ENCODE measurements around the gene AEBP1. TPM values are rescaled to one million over a fixed set of nuclear protein-coding genes. Genes with fewer than 3 reads are reported as not detected.

The AEBP1 gene
- total and polyA plus RNA-seq, 9 of the 15 experiments (the other 6 are each of a cell fraction or from before 2014, with no cell fraction given): 0.03 to 0.78 (median 0.30) TPM; not detected in 2

DNA sequence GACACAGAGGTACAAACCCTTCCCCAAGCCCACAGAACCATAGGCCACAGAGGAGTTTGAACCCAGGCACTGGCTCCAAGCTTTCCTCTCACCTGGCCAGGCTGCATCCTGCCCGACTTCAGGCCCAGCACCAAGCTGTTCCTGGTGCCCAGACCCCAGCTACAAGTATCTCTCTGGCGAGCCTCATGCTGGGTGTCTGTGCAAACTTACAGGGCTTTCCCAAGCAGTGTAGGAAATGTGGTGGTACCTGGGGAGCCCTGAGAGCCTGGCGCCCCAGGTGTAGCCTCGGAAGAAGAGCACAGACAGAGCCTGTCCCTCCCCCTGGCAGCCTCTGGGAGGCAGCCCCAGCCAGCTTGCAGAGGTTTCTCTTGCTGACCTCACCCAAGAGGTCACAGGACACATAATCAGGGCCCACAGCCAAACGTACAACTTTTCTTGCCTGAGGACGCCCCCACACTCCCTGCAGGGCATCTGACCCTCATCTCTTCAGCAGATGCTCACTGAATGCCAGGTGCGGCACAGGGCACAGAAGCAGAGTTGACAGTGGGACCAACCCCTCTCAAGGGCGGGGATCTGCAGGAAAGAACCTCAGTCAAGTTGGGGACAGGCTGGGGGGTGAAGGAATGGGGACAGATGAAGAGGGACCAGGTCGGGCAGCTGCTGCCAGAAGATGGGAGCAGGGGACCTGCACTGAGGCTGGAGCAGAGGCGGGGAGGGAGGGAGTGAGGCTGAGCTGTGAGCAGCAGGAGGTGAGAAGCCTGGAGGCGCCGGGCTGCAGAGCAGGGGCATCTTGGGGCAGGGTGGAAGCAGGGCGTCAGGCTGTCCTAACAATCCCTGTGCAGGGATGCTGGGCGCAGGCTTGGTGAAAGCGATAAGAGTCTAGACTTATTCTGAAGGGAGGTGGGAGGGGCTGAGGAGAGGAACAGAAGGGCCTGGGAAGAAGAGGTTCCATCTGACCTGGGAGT is 53.3 kb downstream of the AEBP1 start (continued):
- TF ChIP-seq, protein P1, sequence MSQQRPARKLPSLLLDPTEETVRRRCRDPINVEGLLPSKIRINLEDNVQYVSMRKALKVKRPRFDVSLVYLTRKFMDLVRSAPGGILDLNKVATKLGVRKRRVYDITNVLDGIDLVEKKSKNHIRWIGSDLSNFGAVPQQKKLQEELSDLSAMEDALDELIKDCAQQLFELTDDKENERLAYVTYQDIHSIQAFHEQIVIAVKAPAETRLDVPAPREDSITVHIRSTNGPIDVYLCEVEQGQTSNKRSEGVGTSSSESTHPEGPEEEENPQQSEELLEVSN (IDR thresholded peaks at IDR 0.05; ENCODE audit: borderline replicate concordance in 1 of 2, extremely low read depth in 1 of 2, insufficient read depth in 1 of 2, insufficient read length in 1 of 2, low read depth in 1 of 2, low read length in 1 of 2, poor library complexity in 1 of 2, severe bottlenecking in 1 of 2): no peak
- peak; percentile 19; the same call in 1 of the 2 replicates for TF ChIP-seq JUND (IDR thresholded peaks at IDR 0.05; ENCODE audit: borderline replicate concordance, low read depth, low read length)
- TF ChIP-seq JUND (tag; IDR thresholded peaks at IDR 0.05; ENCODE audit: borderline replicate concordance, low read depth, low read length): no peak
- TF ChIP-seq GTF2A2 (tag; IDR thresholded peaks at IDR 0.05): no peak
- TF ChIP-seq HNRNPH1 (optimal IDR thresholded peaks at IDR 0.05; ENCODE audit: low read depth, low read length): no peak
- TF ChIP-seq, protein P2, sequence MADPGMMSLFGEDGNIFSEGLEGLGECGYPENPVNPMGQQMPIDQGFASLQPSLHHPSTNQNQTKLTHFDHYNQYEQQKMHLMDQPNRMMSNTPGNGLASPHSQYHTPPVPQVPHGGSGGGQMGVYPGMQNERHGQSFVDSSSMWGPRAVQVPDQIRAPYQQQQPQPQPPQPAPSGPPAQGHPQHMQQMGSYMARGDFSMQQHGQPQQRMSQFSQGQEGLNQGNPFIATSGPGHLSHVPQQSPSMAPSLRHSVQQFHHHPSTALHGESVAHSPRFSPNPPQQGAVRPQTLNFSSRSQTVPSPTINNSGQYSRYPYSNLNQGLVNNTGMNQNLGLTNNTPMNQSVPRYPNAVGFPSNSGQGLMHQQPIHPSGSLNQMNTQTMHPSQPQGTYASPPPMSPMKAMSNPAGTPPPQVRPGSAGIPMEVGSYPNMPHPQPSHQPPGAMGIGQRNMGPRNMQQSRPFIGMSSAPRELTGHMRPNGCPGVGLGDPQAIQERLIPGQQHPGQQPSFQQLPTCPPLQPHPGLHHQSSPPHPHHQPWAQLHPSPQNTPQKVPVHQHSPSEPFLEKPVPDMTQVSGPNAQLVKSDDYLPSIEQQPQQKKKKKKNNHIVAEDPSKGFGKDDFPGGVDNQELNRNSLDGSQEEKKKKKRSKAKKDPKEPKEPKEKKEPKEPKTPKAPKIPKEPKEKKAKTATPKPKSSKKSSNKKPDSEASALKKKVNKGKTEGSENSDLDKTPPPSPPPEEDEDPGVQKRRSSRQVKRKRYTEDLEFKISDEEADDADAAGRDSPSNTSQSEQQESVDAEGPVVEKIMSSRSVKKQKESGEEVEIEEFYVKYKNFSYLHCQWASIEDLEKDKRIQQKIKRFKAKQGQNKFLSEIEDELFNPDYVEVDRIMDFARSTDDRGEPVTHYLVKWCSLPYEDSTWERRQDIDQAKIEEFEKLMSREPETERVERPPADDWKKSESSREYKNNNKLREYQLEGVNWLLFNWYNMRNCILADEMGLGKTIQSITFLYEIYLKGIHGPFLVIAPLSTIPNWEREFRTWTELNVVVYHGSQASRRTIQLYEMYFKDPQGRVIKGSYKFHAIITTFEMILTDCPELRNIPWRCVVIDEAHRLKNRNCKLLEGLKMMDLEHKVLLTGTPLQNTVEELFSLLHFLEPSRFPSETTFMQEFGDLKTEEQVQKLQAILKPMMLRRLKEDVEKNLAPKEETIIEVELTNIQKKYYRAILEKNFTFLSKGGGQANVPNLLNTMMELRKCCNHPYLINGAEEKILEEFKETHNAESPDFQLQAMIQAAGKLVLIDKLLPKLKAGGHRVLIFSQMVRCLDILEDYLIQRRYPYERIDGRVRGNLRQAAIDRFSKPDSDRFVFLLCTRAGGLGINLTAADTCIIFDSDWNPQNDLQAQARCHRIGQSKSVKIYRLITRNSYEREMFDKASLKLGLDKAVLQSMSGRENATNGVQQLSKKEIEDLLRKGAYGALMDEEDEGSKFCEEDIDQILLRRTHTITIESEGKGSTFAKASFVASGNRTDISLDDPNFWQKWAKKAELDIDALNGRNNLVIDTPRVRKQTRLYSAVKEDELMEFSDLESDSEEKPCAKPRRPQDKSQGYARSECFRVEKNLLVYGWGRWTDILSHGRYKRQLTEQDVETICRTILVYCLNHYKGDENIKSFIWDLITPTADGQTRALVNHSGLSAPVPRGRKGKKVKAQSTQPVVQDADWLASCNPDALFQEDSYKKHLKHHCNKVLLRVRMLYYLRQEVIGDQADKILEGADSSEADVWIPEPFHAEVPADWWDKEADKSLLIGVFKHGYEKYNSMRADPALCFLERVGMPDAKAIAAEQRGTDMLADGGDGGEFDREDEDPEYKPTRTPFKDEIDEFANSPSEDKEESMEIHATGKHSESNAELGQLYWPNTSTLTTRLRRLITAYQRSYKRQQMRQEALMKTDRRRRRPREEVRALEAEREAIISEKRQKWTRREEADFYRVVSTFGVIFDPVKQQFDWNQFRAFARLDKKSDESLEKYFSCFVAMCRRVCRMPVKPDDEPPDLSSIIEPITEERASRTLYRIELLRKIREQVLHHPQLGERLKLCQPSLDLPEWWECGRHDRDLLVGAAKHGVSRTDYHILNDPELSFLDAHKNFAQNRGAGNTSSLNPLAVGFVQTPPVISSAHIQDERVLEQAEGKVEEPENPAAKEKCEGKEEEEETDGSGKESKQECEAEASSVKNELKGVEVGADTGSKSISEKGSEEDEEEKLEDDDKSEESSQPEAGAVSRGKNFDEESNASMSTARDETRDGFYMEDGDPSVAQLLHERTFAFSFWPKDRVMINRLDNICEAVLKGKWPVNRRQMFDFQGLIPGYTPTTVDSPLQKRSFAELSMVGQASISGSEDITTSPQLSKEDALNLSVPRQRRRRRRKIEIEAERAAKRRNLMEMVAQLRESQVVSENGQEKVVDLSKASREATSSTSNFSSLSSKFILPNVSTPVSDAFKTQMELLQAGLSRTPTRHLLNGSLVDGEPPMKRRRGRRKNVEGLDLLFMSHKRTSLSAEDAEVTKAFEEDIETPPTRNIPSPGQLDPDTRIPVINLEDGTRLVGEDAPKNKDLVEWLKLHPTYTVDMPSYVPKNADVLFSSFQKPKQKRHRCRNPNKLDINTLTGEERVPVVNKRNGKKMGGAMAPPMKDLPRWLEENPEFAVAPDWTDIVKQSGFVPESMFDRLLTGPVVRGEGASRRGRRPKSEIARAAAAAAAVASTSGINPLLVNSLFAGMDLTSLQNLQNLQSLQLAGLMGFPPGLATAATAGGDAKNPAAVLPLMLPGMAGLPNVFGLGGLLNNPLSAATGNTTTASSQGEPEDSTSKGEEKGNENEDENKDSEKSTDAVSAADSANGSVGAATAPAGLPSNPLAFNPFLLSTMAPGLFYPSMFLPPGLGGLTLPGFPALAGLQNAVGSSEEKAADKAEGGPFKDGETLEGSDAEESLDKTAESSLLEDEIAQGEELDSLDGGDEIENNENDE (IDR thresholded peaks at IDR 0.05; ENCODE audit: low read depth, low read length): no peak
- no peak for TF ChIP-seq THRB (CRISPR knock-in tag; conservative IDR thresholded peaks at IDR 0.05)
- 0 out of 4 replicates have a peak, but pooled peaks of 1 of the 2 experiments have one; percentile 12 for TF ChIP-seq RAD21 (CRISPR knock-in tag; conservative IDR thresholded peaks at IDR 0.05 in 1 of 2, IDR thresholded peaks at IDR 0.05 in 1 of 2)
- no peak for TF ChIP-seq NR2C1 (IDR thresholded peaks at IDR 0.05)
- TF ChIP-seq NR2C1 (tag; IDR thresholded peaks at IDR 0.05): 0 out of 2 replicates have a peak, but pooled peaks have one; percentile 37
- no peak for TF ChIP-seq KLF6 (CRISPR knock-in tag; IDR thresholded peaks at IDR 0.05; ENCODE audit: borderline replicate concordance)
